Activated CD8-positive, alpha-beta memory T cell treated with anti-CD3 and anti-CD28 coated beads for 36 hours (primary cell): ENCODE measurements around the gene PRKAR1A. TPM values are rescaled to one million over a fixed set of nuclear protein-coding genes. Genes with fewer than 3 reads are reported as not detected.
"Not testable (repeated sequence)": the region's sequence is repeated elsewhere in the genome, so short reads cannot be mapped to it uniquely, and the experiment has no call there.

Source experiments
- CTCF ChIA-PET: fragments of 350-600 bp; sonication (Branson Sonifier 250); formaldehyde crosslinking; loops from one replicate; lab custom pipeline; 2021; ENCODE audit warnings: antibody characterized with exemption; lab: Charles Lee
- POLR2A ChIA-PET: fragments of 350-600 bp; sonication (Branson Sonifier 250); formaldehyde crosslinking; loops from one replicate; lab custom pipeline; 2021; ENCODE audit warnings: antibody characterized with exemption; lab: Charles Lee
- total RNA-seq, 2 experiments: library from RNA; stranded (reverse); gene quantifications; one replicate each; pipeline ENCODE4 v1.2.3, GENCODE V29; 2021

PRKAR1A gene
- total RNA-seq, 2 experiments from 2014 or later: 181 to 182 TPM

- POLR2A ChIA-PET: no interaction called here
These were observed 4.7 kb upstream of the PRKAR1A start for GRCh38 chr17:68507576-68507975.

GRCh38 chr17:68509141-68510057 is 2.8 kb upstream of the PRKAR1A start:
- CTCF ChIA-PET: interaction anchor here (1.1 to 2.2 kb wide), 2 partner anchors 13 to 45 kb away, joined by 3 to 5 read pairs; no protein-coding TSS in a partner anchor
- POLR2A ChIA-PET: no interaction called here

More at GRCh38 chr17:68507576-68507975, 4.7 kb upstream of the PRKAR1A start:
- CTCF ChIA-PET: no interaction called here

- ChIA-PET CTCF (interaction anchor here (2.2 kb wide), 1 partner anchor 15 kb away, joined by 5 read pairs; no protein-coding TSS in a partner anchor), POLR2A (interaction anchor here (0.6 kb wide), 1 partner anchor 54 kb away, joined by 3 read pairs; the partner anchor contains the start of gene WIPI1)
These were observed 968 bp upstream of the PRKAR1A start for GRCh38 chr17:68511254-68511670.

- ChIA-PET POLR2A (interaction anchor here (0.6 to 1.5 kb wide), 3 partner anchors 24 to 543 kb away, joined by 3 to 8 read pairs (median 6); partner anchors contain the start of gene WIPI1), CTCF (interaction anchor here (0.7 to 2.2 kb wide), 4 partner anchors 10 to 48 kb away, joined by 3 to 8 read pairs (median 4); no protein-coding TSS in a partner anchor)
These were observed 471 bp upstream of the PRKAR1A start for GRCh38 chr17:68511671-68512246.

GRCh38 chr17:68512960-68513474 is 787 bp downstream of the PRKAR1A start:
- POLR2A ChIA-PET: interaction anchor here (0.5 to 1.5 kb wide), 3 partner anchors 11 to 75 kb away, joined by 3 to 6 read pairs (median 5); no protein-coding TSS in a partner anchor
- CTCF ChIA-PET: interaction anchor here (1.3 kb wide), 1 partner anchor 11 kb away, joined by 8 read pairs; no protein-coding TSS in a partner anchor

- ChIA-PET POLR2A (no interaction called here), CTCF (no interaction called here)
These were observed 1.7 kb downstream of the PRKAR1A start for GRCh38 chr17:68513932-68514331.

- ChIA-PET POLR2A (no interaction called here), CTCF (no interaction called here)
These were observed 2.8 kb downstream of the PRKAR1A start for GRCh38 chr17:68514831-68515635.

- ChIA-PET CTCF (interaction anchor here (0.7 kb wide), 1 partner anchor 16 kb away, joined by 3 read pairs; no protein-coding TSS in a partner anchor), POLR2A (interaction anchor here (0.6 kb wide), 1 partner anchor 57 kb away, joined by 3 read pairs; no protein-coding TSS in a partner anchor)
These were observed 4.5 kb downstream of the PRKAR1A start for GRCh38 chr17:68516732-68517131.

- POLR2A ChIA-PET: not testable (repeated sequence)
These were observed 5.4 kb downstream of the PRKAR1A start for GRCh38 chr17:68517605-68518004.

GRCh38 chr17:68518063-68518815 is 6.0 kb downstream of the PRKAR1A start:
- POLR2A ChIA-PET: no interaction called here
- CTCF ChIA-PET: no interaction called here

More at GRCh38 chr17:68517605-68518004, 5.4 kb downstream of the PRKAR1A start:
- CTCF ChIA-PET: not testable (repeated sequence)

GRCh38 chr17:68519051-68519450 is 6.8 kb downstream of the PRKAR1A start:
- CTCF ChIA-PET, POLR2A ChIA-PET: not testable (repeated sequence)

- ChIA-PET CTCF (interaction anchor here (0.6 kb wide), 1 partner anchor 1291 kb away, joined by 4 read pairs; no protein-coding TSS in a partner anchor), POLR2A (no interaction called here)
These were observed 7.7 kb downstream of the PRKAR1A start for GRCh38 chr17:68519911-68520310.

- ChIA-PET CTCF (no interaction called here), POLR2A (no interaction called here)
These were observed 10.0 kb downstream of the PRKAR1A start for GRCh38 chr17:68522266-68522665.

GRCh38 chr17:68526548-68526947 is 14.3 kb downstream of the PRKAR1A start:
- CTCF ChIA-PET: no interaction called here
- POLR2A ChIA-PET: no interaction called here

- ChIA-PET CTCF (no interaction called here), POLR2A (no interaction called here)
These were observed 15.1 kb downstream of the PRKAR1A start for GRCh38 chr17:68527314-68527713.

GRCh38 chr17:68531252-68531651 is 19.0 kb downstream of the PRKAR1A start:
- ChIA-PET CTCF (no interaction called here), POLR2A (no interaction called here)

GRCh38 chr17:68532826-68533225 is 20.6 kb downstream of the PRKAR1A start:
- ChIA-PET CTCF (interaction anchor here (0.6 to 1.2 kb wide), 2 partner anchors 16 to 21 kb away, joined by 3 read pairs; partner anchors contain the start of gene PRKAR1A), POLR2A (no interaction called here)
